Endothelial cell of umbilical vein (primary cell): ENCODE results near the gene ZNF723. TPM values are rescaled to one million over a fixed set of nuclear protein-coding genes. Genes with fewer than 3 reads are reported as not detected.

Experiments
- BruUV-seq: library from RNA; stranded (reverse); fragments of 400-500 nt; replicated peaks from 2 replicates; lab custom pipeline; 2021; lab: Mats Ljungman, UMichigan
- CTCF ChIA-PET: fragments of 300-600, 350-600 bp; sonication (Branson Sonifier 250); formaldehyde crosslinking; loops from one replicate; lab custom pipeline; 2021; ENCODE audit warnings: antibody characterized with exemption, inconsistent platforms; lab: Charles Lee
- POLR2A ChIA-PET: fragments of 300-600, 350-600 bp; sonication (Branson Sonifier 250); formaldehyde crosslinking; loops from one replicate; lab custom pipeline; 2021; ENCODE audit warnings: antibody characterized with exemption, inconsistent platforms; lab: Charles Lee
- DNase-seq: peaks from one replicate; pipeline ENCODE4 v3.0.0-alpha.2; 2011; ENCODE audit warnings: low read depth, low spot score
- FAIRE-seq: peaks from 2 replicates; lab custom pipeline; 2011; peaks lifted over from hg19 to GRCh38; lab: Jason Lieb, UNC
- H2AFZ ChIP-seq: 2 replicates; pipeline ENCODE4 v1.6.0; 2012; ENCODE audit warnings: low read depth, low read length, control low read depth, inconsistent platforms
- H3K27ac ChIP-seq: 2 replicates; pipeline ENCODE4 v1.5.1; 2011; ENCODE audit warnings: low read depth, mild to moderate bottlenecking, control low read depth, low read length, moderate library complexity; ENCODE audit not compliant: insufficient read depth
- H3K27me3 ChIP-seq, 2 experiments: 2 replicates each; pipeline versions ENCODE4 v1.6.0 to v1.6.1; 2011; ENCODE audit warnings: low read length in 2 of 2, mixed read lengths in 1 of 2; ENCODE audit not compliant: control insufficient read depth in 2 of 2, insufficient read depth in 2 of 2
- H3K36me3 ChIP-seq, 2 experiments: 2 replicates in 1 of 2; 3 replicates in 1 of 2; pipeline ENCODE4 v1.5.1; 2011; ENCODE audit warnings: low read length in 2 of 2, mild to moderate bottlenecking in 1 of 2, moderate library complexity in 1 of 2; ENCODE audit not compliant: control insufficient read depth in 2 of 2, insufficient read depth in 2 of 2; ENCODE audit errors: extremely low read depth in 1 of 2
- H3K4me1 ChIP-seq: 3 replicates; pipeline ENCODE4 v1.5.1; 2011; ENCODE audit warnings: mild to moderate bottlenecking, low read length; ENCODE audit not compliant: control insufficient read depth, insufficient read depth; ENCODE audit errors: extremely low read depth
- H3K4me2 ChIP-seq: 2 replicates; pipeline ENCODE4 v1.6.1; 2011; ENCODE audit warnings: low read length, control low read depth, mixed read lengths; ENCODE audit not compliant: insufficient read depth
- H3K4me3 ChIP-seq, 3 experiments: fragments of 200-600 bp in 1 of 3; sonication (generic), shearing (Covaris generic) in 1 of 3; replicated peaks in 1 of 3; 2 replicates each; pipeline ENCODE4 v1.5.1; 2011 to 2016; ENCODE audit warnings: control low read depth in 3 of 3, low read length in 3 of 3, mild to moderate bottlenecking in 2 of 3, inconsistent platforms in 1 of 3, low read depth in 1 of 3, moderate library complexity in 1 of 3; ENCODE audit not compliant: insufficient read depth in 1 of 3
- H3K79me2 ChIP-seq: 2 replicates; pipeline ENCODE4 v1.6.0; 2012; ENCODE audit warnings: low read length, inconsistent platforms; ENCODE audit not compliant: control insufficient read depth, insufficient read depth
- H3K9ac ChIP-seq: replicated peaks from 2 replicates; pipeline ENCODE3; 2011; ENCODE audit warnings: low read length, control low read depth; ENCODE audit not compliant: insufficient read depth; ENCODE audit errors: extremely low read depth
- H3K9me1 ChIP-seq: replicated peaks from 3 replicates; pipeline ENCODE4 v1.6.0; 2011; ENCODE audit warnings: mild to moderate bottlenecking, low read length; ENCODE audit not compliant: control insufficient read depth, insufficient read depth; ENCODE audit errors: extremely low read depth
- H3K9me3 ChIP-seq: replicated peaks from 2 replicates; pipeline ENCODE4 v1.5.1; 2012; ENCODE audit warnings: low read length, inconsistent platforms; ENCODE audit not compliant: control insufficient read depth, insufficient read depth
- H4K20me1 ChIP-seq: replicated peaks from 2 replicates; pipeline ENCODE3; 2011; ENCODE audit warnings: mild to moderate bottlenecking, low read length; ENCODE audit not compliant: control insufficient read depth, insufficient read depth; ENCODE audit errors: extremely low read depth
- CTCF ChIP-seq, 2 donors: IDR thresholded peaks; 1 replicate in 1 of 2; 2 replicates in 1 of 2; pipeline ENCODE4 v1.5.1; 2011; ENCODE audit warnings: low read length in 2 of 2, mild to moderate bottlenecking in 2 of 2, moderate library complexity in 2 of 2, control low read depth in 1 of 2, inconsistent platforms in 1 of 2, low read depth in 1 of 2; ENCODE audit not compliant: insufficient read depth in 1 of 2; ENCODE audit errors: extremely low read depth in 1 of 2
- EZH2 ChIP-seq: IDR thresholded peaks from 2 replicates; pipeline ENCODE4 v1.6.1; 2012; ENCODE audit warnings: borderline replicate concordance, low read depth, mild to moderate bottlenecking, moderate library complexity, low read length, inconsistent platforms; ENCODE audit not compliant: severe bottlenecking
- FOS ChIP-seq: IDR thresholded peaks from 2 replicates; pipeline ENCODE4 v1.6.1; 2011; ENCODE audit warnings: mild to moderate bottlenecking, low read length, moderate library complexity, borderline replicate concordance; ENCODE audit not compliant: insufficient read depth
- GATA2 ChIP-seq: IDR thresholded peaks from 2 replicates; pipeline ENCODE4 v1.7.0; 2011; ENCODE audit warnings: low read depth, mild to moderate bottlenecking, moderate library complexity, mixed read lengths, low read length; ENCODE audit not compliant: insufficient read length, insufficient read depth
- JUN ChIP-seq: IDR thresholded peaks from 2 replicates; pipeline ENCODE4 v1.6.1; 2011; ENCODE audit warnings: borderline replicate concordance, low read depth; ENCODE audit not compliant: insufficient read length, insufficient read depth
- MAX ChIP-seq: IDR thresholded peaks from 2 replicates; pipeline ENCODE4 v1.6.1; 2011; ENCODE audit not compliant: insufficient read depth, insufficient read length
- MYC ChIP-seq: IDR thresholded peaks from one replicate; pipeline ENCODE4 v1.6.1; 2011; ENCODE audit warnings: mild to moderate bottlenecking, low read depth, low read length
- POLR2A ChIP-seq: IDR thresholded peaks from 2 replicates; pipeline ENCODE4 v1.6.1; 2012; ENCODE audit warnings: low read depth, mild to moderate bottlenecking, control low read depth, low read length
- POLR2AphosphoS5 ChIP-seq: IDR thresholded peaks from 2 replicates; pipeline ENCODE4 v1.6.1; 2012; ENCODE audit warnings: low read depth, mild to moderate bottlenecking, control low read depth, low read length, moderate library complexity; ENCODE audit not compliant: insufficient read depth
- dilution Hi-C: fragments of 300-500 bp; cut with MboI; formaldehyde crosslinking; loops from one replicate; pipeline ENCODE4 v1.15.0; 2019; ENCODE audit warnings: low sequenced_read_pairs; ENCODE audit not compliant: extremely low pct_ligation_motif_present
- intact Hi-C: fragments of 100-400 bp; cut with micrococcal nuclease; formaldehyde crosslinking; loops from one replicate; pipeline ENCODE4 v1.10.0; 2022
- polyA plus RNA-seq, 4 experiments: library from polyadenylated mRNA; depleted of rRNA in 3 of 4; stranded (reverse) in 3 of 4; unstranded in 1 of 4; fragments of >200 nt; gene quantifications; 2 replicates each; pipeline versions ENCODE4 v1.2.1 to v1.2.3, GENCODE V29; 2011 to 2012; ENCODE audit warnings: missing spikeins in 1 of 4
- total RNA-seq: library from RNA; stranded (reverse); gene quantifications from 2 replicates; pipeline ENCODE4 v1.2.3, GENCODE V29; 2021

Gene ZNF723
- total and polyA plus RNA-seq, 2 donors (not counting 3 experiments of a cell fraction or from before 2014, with no cell fraction given) = not detected

GRCh38 chr19:22806418-22806817 is 25.7 kb upstream of the ZNF723 start:
- intact Hi-C loops = no loop called here
- no peaks in the 10 kb centered on the region for H3K4me1 ChIP-seq
- no peak overlapping the region for H3K4me3 ChIP-seq
- BruUV-seq = no TSS peak
- H3K36me3 ChIP-seq = no peaks in the 10 kb centered on the region
- H3K79me2 ChIP-seq = no peaks in the 10 kb centered on the region
- ChIA-PET CTCF (no interaction called here), POLR2A (no interaction called here)
- H3K9ac ChIP-seq = no peak overlapping the region
- H3K4me2 ChIP-seq = no peak overlapping the region
- H3K9me1 ChIP-seq = no peaks in the 10 kb centered on the region
- H3K27me3 ChIP-seq = no peaks in the 10 kb centered on the region
- H3K9me3 ChIP-seq = no peaks in the 10 kb centered on the region
- FAIRE-seq = no peak
- no peak for TF ChIP-seq POLR2AphosphoS5
- TF ChIP-seq MYC = no peak
- no peak for TF ChIP-seq GATA2
- TF ChIP-seq MAX = no peak
- no peak for TF ChIP-seq JUN
- TF ChIP-seq POLR2A = no peak
- TF ChIP-seq EZH2 = no peak
- TF ChIP-seq CTCF (IDR thresholded peaks at IDR 0.05; ENCODE audit: extremely low read depth in 1 of 2, insufficient read depth in 1 of 2, low read depth in 1 of 2, low read length in 2 of 2) = no peak
- TF ChIP-seq FOS = no peak
- no peak for DNase-seq
- H4K20me1 ChIP-seq = no peaks in the 10 kb centered on the region
- dilution Hi-C loops = no loop called here
- no peak overlapping the region for H3K27ac ChIP-seq
- no peak overlapping the region for H2AFZ ChIP-seq
